OCI-LY7 (cell line): ENCODE measurements around the gene PPP1R16B. TPM values are rescaled to one million over a fixed set of nuclear protein-coding genes. Genes with fewer than 3 reads are reported as not detected.

Source experiments
- BruUV-seq: library from RNA; stranded (reverse); fragments of 400-500 nt; replicated peaks from 2 replicates; lab custom pipeline; 2021; lab: Mats Ljungman, UMichigan
- CTCF ChIA-PET: fragments of 300-600 bp; sonication (Branson Sonifier 250); formaldehyde crosslinking; loops from one replicate; lab custom pipeline; 2022; ENCODE audit warnings: antibody characterized with exemption; ENCODE audit not compliant: unreplicated experiment; lab: Charles Lee
- POLR2A ChIA-PET: fragments of 300-600 bp; sonication (Branson Sonifier 250); formaldehyde crosslinking; loops from one replicate; lab custom pipeline; 2022; ENCODE audit warnings: antibody characterized with exemption; lab: Charles Lee
- DNase-seq: peaks from one replicate; pipeline ENCODE4 v3.0.0-alpha.2; 2015; ENCODE audit warnings: low spot score
- H2AFZ ChIP-seq: fragments of 200-600 bp; sonication (generic), shearing (Covaris generic); 2 replicates; pipeline ENCODE4 v1.6.1; 2014; ENCODE audit warnings: mild to moderate bottlenecking, antibody characterized with exemption, low read length, moderate library complexity
- H3K27ac ChIP-seq: fragments of 200-600 bp; sonication (generic); 2 replicates; pipeline ENCODE4 v1.5.1; 2014; ENCODE audit warnings: mixed run types, low read depth, mild to moderate bottlenecking, moderate library complexity, low read length, inconsistent platforms; ENCODE audit not compliant: poor library complexity, severe bottlenecking
- H3K36me3 ChIP-seq: fragments of 200-600 bp; sonication (generic); 2 replicates; pipeline ENCODE4 v1.6.1; 2014; ENCODE audit warnings: mild to moderate bottlenecking, antibody characterized with exemption, low read length, moderate library complexity, mixed read lengths; ENCODE audit not compliant: insufficient read depth
- H3K4me1 ChIP-seq: fragments of 200-600 bp; sonication (generic); 2 replicates; pipeline ENCODE4 v1.5.1; 2014; ENCODE audit warnings: mild to moderate bottlenecking, low read length; ENCODE audit not compliant: insufficient read depth, poor library complexity, severe bottlenecking
- H3K4me2 ChIP-seq: fragments of 200-600 bp; sonication (generic); 2 replicates; pipeline ENCODE4 v1.6.1; 2014; ENCODE audit warnings: mild to moderate bottlenecking, low read length
- H3K4me3 ChIP-seq: fragments of 200-600 bp; sonication (generic); 2 replicates; pipeline ENCODE4 v1.5.1; 2014; ENCODE audit warnings: mild to moderate bottlenecking, low read depth, low read length; ENCODE audit not compliant: poor library complexity, severe bottlenecking
- H3K79me2 ChIP-seq: fragments of 200-600 bp; sonication (generic); 2 replicates; pipeline ENCODE4 v1.6.1; 2016; ENCODE audit warnings: low read depth, mild to moderate bottlenecking, low read length, moderate library complexity, mixed read lengths; ENCODE audit not compliant: insufficient read depth
- H3K9me2 ChIP-seq: fragments of 200-600 bp; sonication (generic); 2 replicates; pipeline ENCODE4 v1.6.1; 2016; ENCODE audit warnings: mild to moderate bottlenecking, low read length, mixed read lengths; ENCODE audit not compliant: insufficient read depth
- H3K9me3 ChIP-seq: fragments of 200-600 bp; sonication (generic); 2 replicates; pipeline ENCODE4 v1.6.1; 2014; ENCODE audit warnings: mild to moderate bottlenecking, mixed run types, low read length, mixed read lengths
- H4K20me1 ChIP-seq: fragments of 200-600 bp; sonication (generic); 2 replicates; pipeline ENCODE4 v1.6.1; 2014; ENCODE audit warnings: mild to moderate bottlenecking, antibody characterized with exemption, low read length, moderate library complexity, mixed read lengths; ENCODE audit not compliant: insufficient read depth
- CTCF ChIP-seq: fragments of 200-600 bp; sonication (generic); conservative IDR thresholded peaks from 2 replicates; pipeline ENCODE4 v1.5.1; 2014; ENCODE audit warnings: mild to moderate bottlenecking, antibody characterized with exemption, low read length, moderate library complexity, mixed read lengths
- EZH2phosphoT487 ChIP-seq: fragments of 200-600 bp; sonication (generic); IDR thresholded peaks from 2 replicates; pipeline ENCODE4 v1.6.1; 2018; ENCODE audit warnings: low read depth, borderline replicate concordance, mild to moderate bottlenecking, mixed run types, antibody characterized with exemption, low read length, moderate library complexity, mixed read lengths
- intact Hi-C: fragments of 100-400 bp; cut with micrococcal nuclease; formaldehyde crosslinking; loops from one replicate; pipeline ENCODE4 v1.10.0; 2022; ENCODE audit not compliant: unreplicated experiment
- total RNA-seq, 2 experiments: library from RNA; depleted of rRNA in 1 of 2; stranded (reverse); fragments of >200 nt in 1 of 2; shearing (Covaris generic) in 1 of 2; gene quantifications; 2 replicates each; pipeline ENCODE4 v1.2.3, GENCODE V29; 2014 to 2022

The PPP1R16B gene
- total RNA-seq, 2 experiments from 2014 or later = 45.4 to 49.7 TPM

- ChIA-PET CTCF (no interaction called here), POLR2A (no interaction called here)
- H3K4me2 ChIP-seq = no peak overlapping the region
Measured at GRCh38 chr20:38763616-38764015, 41.9 kb upstream of the PPP1R16B start.

GRCh38 chr20:38764567-38765318 is 40.8 kb upstream of the PPP1R16B start:
- ChIA-PET CTCF (no interaction called here), POLR2A (no interaction called here)
- Histone ChIP-seq H4K20me1 (no peaks in the 10 kb centered on the region), H3K4me1 (no peaks in the 10 kb centered on the region), H3K79me2 (no peaks in the 10 kb centered on the region), H3K4me3 (no peak overlapping the region), H2AFZ (no peak overlapping the region), H3K36me3 (peaks cover 97% of the 10 kb centered on the region), H3K9me2 (no peaks in the 10 kb centered on the region), H3K4me2 (no peak overlapping the region), H3K9me3 (no peaks in the 10 kb centered on the region), H3K27ac (no peak overlapping the region)
- intact Hi-C loops = no loop called here
- TF ChIP-seq EZH2phosphoT487 (no peak), CTCF (no peak)
- no peak for DNase-seq
- BruUV-seq = no TSS peak

More at GRCh38 chr20:38763616-38764015, 41.9 kb upstream of the PPP1R16B start:
- TF ChIP-seq EZH2phosphoT487 (no peak), CTCF (no peak)
- no peaks in the 10 kb centered on the region for H3K9me3 ChIP-seq
- no peaks in the 10 kb centered on the region for H3K79me2 ChIP-seq
- H3K36me3 ChIP-seq = peaks cover 98% of the 10 kb centered on the region
- H2AFZ ChIP-seq = no peak overlapping the region
- no peak overlapping the region for H3K4me3 ChIP-seq
- no peak overlapping the region for H3K27ac ChIP-seq
- BruUV-seq = no TSS peak
- DNase-seq = no peak
- H4K20me1 ChIP-seq = no peaks in the 10 kb centered on the region
- intact Hi-C loops = no loop called here
- H3K4me1 ChIP-seq = no peaks in the 10 kb centered on the region
- no peaks in the 10 kb centered on the region for H3K9me2 ChIP-seq

GRCh38 chr20:38766071-38766470 is 39.4 kb upstream of the PPP1R16B start:
- H3K36me3 ChIP-seq = peaks cover 96% of the 10 kb centered on the region
- intact Hi-C loops = no loop called here
- no peak overlapping the region for H2AFZ ChIP-seq
- H3K79me2 ChIP-seq = no peaks in the 10 kb centered on the region
- no peak overlapping the region for H3K27ac ChIP-seq
- H3K4me1 ChIP-seq = no peaks in the 10 kb centered on the region
- no peaks in the 10 kb centered on the region for H4K20me1 ChIP-seq
- no peaks in the 10 kb centered on the region for H3K9me3 ChIP-seq
- H3K4me2 ChIP-seq = no peak overlapping the region
- DNase-seq = no peak
- no TSS peak for BruUV-seq
- ChIA-PET POLR2A (no interaction called here), CTCF (no interaction called here)
- no peaks in the 10 kb centered on the region for H3K9me2 ChIP-seq
- H3K4me3 ChIP-seq = no peak overlapping the region
- TF ChIP-seq EZH2phosphoT487 (no peak), CTCF (no peak)
